ENCODE measurements around the gene FSD2.

FSD2 gene

DNA sequence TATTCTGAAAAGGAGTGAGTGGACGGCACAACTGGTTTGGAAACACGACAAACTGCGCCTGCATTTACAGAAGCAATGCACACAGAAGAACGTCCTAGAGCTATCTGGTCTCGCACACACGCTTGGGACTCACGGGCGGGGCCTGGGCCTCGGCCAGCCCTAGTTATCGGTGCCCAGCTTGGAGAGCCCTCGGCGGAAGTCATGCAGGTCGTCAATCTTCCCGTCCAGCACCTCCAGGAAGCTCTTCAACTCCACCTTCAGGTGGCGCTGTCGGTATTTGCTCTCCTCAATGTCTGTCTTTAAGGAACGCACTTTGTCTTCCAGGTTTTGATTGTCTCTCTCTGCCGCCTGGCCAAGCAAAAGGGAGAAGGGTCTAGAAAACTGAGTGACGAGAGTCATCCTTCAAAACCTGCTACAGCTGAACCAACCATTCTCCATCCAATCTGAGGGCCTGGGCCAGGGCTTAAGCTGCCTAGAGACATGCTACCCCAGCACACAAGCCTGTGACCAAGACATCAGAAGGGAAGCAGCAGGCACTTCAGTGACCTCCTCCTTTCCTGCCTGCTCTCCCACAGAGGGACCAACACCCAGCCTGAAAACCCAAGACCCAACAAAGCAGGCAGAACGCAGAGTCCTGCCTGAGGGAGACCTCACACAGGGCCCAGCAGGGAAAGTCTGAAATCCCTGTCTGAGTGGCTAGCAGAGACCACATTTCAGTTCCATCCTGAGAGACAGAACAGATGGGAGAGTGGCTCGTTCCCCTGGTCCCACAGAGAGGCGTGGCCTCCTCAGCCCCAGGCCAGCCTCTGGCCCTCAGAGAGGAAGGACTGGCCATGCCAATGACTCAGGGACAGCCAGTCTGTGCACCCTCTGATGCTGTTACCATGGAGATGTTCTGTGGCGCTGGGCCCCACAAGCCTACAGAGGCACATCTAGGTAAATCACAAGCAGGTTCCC is 44.0 kb upstream of the FSD2 start:
- Histone ChIP-seq H3K4me3 (ENCODE audit: insufficient read length, low read depth) (no peak overlapping the region), H3K4me1 (ENCODE audit: insufficient read depth, insufficient read length) (peaks cover 6% of the 10 kb centered on the region), H3K9me3 (ENCODE audit: insufficient read depth, low read length) (no peaks in the 10 kb centered on the region), H3K27me3 (ENCODE audit: insufficient read depth, insufficient read length) (no peaks in the 10 kb centered on the region), H3K9ac (ENCODE audit: insufficient read length, low read depth) (peak overlapping the region; percentile 44), H3K36me3 (ENCODE audit: insufficient read depth, insufficient read length, low read length) (peaks cover 13% of the 10 kb centered on the region)
- TF ChIP-seq ZNF274 (IDR thresholded peaks at IDR 0.05; ENCODE audit: low read depth, low read length), result no peak
- no peak for TF ChIP-seq YY1 (IDR thresholded peaks at IDR 0.05; ENCODE audit: insufficient read depth, insufficient read length)
- no peak for TF ChIP-seq SUZ12 (IDR thresholded peaks at IDR 0.05; ENCODE audit: extremely low read depth, insufficient read depth, insufficient read length)
- DNase-seq (ENCODE audit: low read depth, low spot score), result peak; percentile 93

DNA sequence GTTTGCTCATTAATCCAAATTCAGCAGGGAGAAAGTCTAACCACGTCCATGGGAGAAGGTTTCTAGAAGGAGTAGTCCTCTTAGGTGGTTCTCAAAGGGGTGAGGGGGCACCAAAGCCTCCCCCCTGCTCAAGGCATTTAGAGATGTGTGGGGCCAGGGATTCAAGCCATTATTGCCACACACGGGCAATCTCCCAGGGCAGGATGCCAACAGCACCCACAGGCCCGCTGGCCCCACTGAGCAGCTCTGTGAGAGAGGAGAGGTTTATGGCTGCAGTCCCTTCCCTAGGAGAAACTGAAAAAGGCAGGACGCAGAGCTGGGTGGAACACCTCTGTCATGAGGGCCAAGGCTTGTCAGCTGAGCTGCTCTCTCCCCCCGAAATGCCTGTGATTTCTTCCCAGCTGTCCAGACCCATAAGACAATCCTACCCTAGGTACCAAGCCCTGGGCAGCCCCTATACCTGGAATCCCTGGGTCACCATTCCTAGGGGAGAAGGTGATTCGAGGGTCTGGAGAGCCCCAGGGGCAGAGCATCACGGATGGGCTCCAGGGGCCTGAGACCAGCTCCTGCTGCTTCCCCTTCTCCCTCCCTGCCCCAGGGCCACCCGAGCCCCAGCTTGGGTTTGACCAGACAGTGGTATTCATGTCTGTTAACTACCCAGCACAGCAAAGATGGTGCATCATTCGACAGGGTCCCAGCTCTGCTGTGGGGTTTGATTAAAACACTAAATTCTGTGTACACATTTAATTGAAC is 42.5 kb upstream of the FSD2 start:
- no peaks in the 10 kb centered on the region for H3K27me3 ChIP-seq (ENCODE audit: insufficient read depth, insufficient read length)
- peaks cover 13% of the 10 kb centered on the region for H3K36me3 ChIP-seq (ENCODE audit: insufficient read depth, insufficient read length, low read length)
- no peaks in the 10 kb centered on the region for H3K9me3 ChIP-seq (ENCODE audit: insufficient read depth, low read length)
- H3K9ac ChIP-seq (ENCODE audit: insufficient read length, low read depth), result no peak overlapping the region
- no peak for DNase-seq (ENCODE audit: low read depth, low spot score)
- H3K4me1 ChIP-seq (ENCODE audit: insufficient read depth, insufficient read length), result peaks cover 6% of the 10 kb centered on the region
- TF ChIP-seq SUZ12 (IDR thresholded peaks at IDR 0.05; ENCODE audit: extremely low read depth, insufficient read depth, insufficient read length), result no peak
- TF ChIP-seq YY1 (IDR thresholded peaks at IDR 0.05; ENCODE audit: insufficient read depth, insufficient read length), result no peak
- no peak for TF ChIP-seq ZNF274 (IDR thresholded peaks at IDR 0.05; ENCODE audit: low read depth, low read length)
- H3K4me3 ChIP-seq (ENCODE audit: insufficient read length, low read depth), result no peak overlapping the region

DNA sequence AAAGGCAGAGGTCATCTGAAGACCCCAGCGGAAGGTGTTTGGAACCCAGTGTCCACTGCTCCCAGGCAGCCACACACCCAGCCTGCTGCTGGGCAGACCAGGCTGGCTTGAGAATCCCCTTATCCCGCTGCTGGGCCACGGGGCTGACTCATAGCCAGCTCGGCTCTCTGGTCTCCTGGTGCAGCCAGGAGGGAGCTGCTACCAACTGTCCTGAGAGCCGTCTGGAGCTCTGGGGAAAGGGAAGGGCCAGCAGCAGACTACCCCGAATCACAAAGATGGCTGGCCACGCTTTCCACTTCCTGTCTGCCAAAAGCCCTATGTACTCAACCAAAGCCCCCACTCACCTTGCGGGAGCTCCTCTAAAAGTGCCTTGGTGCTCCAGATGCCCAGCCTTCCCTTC is 41.8 kb upstream of the FSD2 start:
- Histone ChIP-seq H3K9me3 (ENCODE audit: insufficient read depth, low read length) (no peaks in the 10 kb centered on the region), H3K4me1 (ENCODE audit: insufficient read depth, insufficient read length) (peaks cover 6% of the 10 kb centered on the region), H3K9ac (ENCODE audit: insufficient read length, low read depth) (no peak overlapping the region), H3K4me3 (ENCODE audit: insufficient read length, low read depth) (no peak overlapping the region), H3K27me3 (ENCODE audit: insufficient read depth, insufficient read length) (no peaks in the 10 kb centered on the region), H3K36me3 (ENCODE audit: insufficient read depth, insufficient read length, low read length) (peaks cover 13% of the 10 kb centered on the region)
- no peak for TF ChIP-seq SUZ12 (IDR thresholded peaks at IDR 0.05; ENCODE audit: extremely low read depth, insufficient read depth, insufficient read length)
- no peak for TF ChIP-seq ZNF274 (IDR thresholded peaks at IDR 0.05; ENCODE audit: low read depth, low read length)
- no peak for TF ChIP-seq YY1 (IDR thresholded peaks at IDR 0.05; ENCODE audit: insufficient read depth, insufficient read length)
- DNase-seq (ENCODE audit: low read depth, low spot score), result no peak

DNA sequence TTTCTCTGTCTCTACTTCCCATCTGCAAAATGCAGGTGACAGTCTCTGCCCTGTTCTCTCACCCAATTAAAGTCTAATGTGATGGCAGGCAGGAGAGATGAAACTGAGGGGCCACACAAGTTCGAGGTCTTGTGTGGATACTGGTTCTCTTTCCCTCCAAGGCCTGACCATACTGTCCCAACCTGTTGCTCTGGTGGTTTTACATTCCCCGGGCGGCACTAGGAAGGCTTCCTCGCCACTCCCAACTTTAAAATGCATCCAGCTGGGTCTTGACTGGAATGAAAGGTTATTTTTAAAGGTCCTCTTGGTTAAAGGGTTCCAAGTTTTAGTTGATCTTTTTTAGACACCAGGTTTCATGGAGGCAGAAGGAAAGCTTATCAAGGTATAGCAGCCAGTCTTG is 40.8 kb upstream of the FSD2 start:
- TF ChIP-seq ZNF274 (IDR thresholded peaks at IDR 0.05; ENCODE audit: low read depth, low read length) (no peak), YY1 (IDR thresholded peaks at IDR 0.05; ENCODE audit: insufficient read depth, insufficient read length) (no peak), SUZ12 (IDR thresholded peaks at IDR 0.05; ENCODE audit: extremely low read depth, insufficient read depth, insufficient read length) (no peak)
- peaks cover 6% of the 10 kb centered on the region for H3K4me1 ChIP-seq (ENCODE audit: insufficient read depth, insufficient read length)
- H3K9me3 ChIP-seq (ENCODE audit: insufficient read depth, low read length), result no peaks in the 10 kb centered on the region
- H3K4me3 ChIP-seq (ENCODE audit: insufficient read length, low read depth), result no peak overlapping the region
- H3K9ac ChIP-seq (ENCODE audit: insufficient read length, low read depth), result no peak overlapping the region
- no peaks in the 10 kb centered on the region for H3K27me3 ChIP-seq (ENCODE audit: insufficient read depth, insufficient read length)
- peaks cover 9% of the 10 kb centered on the region for H3K36me3 ChIP-seq (ENCODE audit: insufficient read depth, insufficient read length, low read length)
- no peak for DNase-seq (ENCODE audit: low read depth, low spot score)

DNA sequence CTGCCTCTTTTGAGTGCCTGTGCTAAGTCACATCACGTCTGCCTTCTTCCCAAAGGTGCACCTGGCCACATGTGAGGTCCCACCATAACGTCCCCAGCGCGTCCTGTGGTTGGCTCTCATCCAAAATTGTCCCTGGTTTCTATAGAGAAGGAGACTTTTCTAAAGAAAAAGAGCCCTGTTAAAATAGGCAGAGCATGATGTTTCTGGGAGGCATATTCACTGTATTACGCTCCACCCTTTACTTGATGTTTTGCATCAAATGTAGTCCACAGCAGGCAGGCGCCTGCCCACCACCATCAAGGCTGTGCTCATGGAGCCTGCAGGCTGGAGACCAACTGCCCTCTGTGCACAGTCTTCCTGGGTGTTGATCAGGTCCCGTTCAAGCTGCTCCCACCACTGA is 39.8 kb upstream of the FSD2 start:
- Histone ChIP-seq H3K4me1 (ENCODE audit: insufficient read depth, insufficient read length) (peaks cover 6% of the 10 kb centered on the region), H3K36me3 (ENCODE audit: insufficient read depth, insufficient read length, low read length) (peaks cover 5% of the 10 kb centered on the region), H3K27me3 (ENCODE audit: insufficient read depth, insufficient read length) (no peaks in the 10 kb centered on the region), H3K9me3 (ENCODE audit: insufficient read depth, low read length) (no peaks in the 10 kb centered on the region), H3K4me3 (ENCODE audit: insufficient read length, low read depth) (no peak overlapping the region), H3K9ac (ENCODE audit: insufficient read length, low read depth) (no peak overlapping the region)
- DNase-seq (ENCODE audit: low read depth, low spot score), result no peak
- TF ChIP-seq ZNF274 (IDR thresholded peaks at IDR 0.05; ENCODE audit: low read depth, low read length), result no peak
- TF ChIP-seq YY1 (IDR thresholded peaks at IDR 0.05; ENCODE audit: insufficient read depth, insufficient read length), result no peak
- TF ChIP-seq SUZ12 (IDR thresholded peaks at IDR 0.05; ENCODE audit: extremely low read depth, insufficient read depth, insufficient read length), result no peak

DNA sequence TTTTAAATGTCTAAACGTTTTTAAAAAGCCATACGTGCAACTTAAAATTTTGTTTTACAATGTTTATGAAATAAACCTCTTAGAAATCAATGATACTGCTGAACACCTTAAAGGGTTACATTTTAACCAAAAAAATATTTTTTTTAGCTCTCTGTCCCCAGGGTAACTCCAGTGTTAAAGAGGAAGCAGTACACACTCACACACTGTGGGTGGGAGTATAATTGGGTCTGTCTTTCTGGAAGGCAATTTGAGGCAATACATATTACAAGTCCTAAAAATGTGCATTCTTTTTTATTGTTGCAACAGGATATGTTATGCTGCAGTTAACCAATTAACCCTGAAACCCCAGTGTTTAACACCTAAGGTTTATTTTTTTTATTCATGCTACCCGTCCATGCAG is 37.7 kb upstream of the FSD2 start:
- Histone ChIP-seq H3K4me1 (ENCODE audit: insufficient read depth, insufficient read length) (no peaks in the 10 kb centered on the region), H3K9me3 (ENCODE audit: insufficient read depth, low read length) (no peaks in the 10 kb centered on the region), H3K4me3 (ENCODE audit: insufficient read length, low read depth) (no peak overlapping the region), H3K27me3 (ENCODE audit: insufficient read depth, insufficient read length) (no peaks in the 10 kb centered on the region), H3K9ac (ENCODE audit: insufficient read length, low read depth) (no peak overlapping the region), H3K36me3 (ENCODE audit: insufficient read depth, insufficient read length, low read length) (peaks cover 5% of the 10 kb centered on the region)
- DNase-seq (ENCODE audit: low read depth, low spot score), result no peak
- no peak for TF ChIP-seq SUZ12 (IDR thresholded peaks at IDR 0.05; ENCODE audit: extremely low read depth, insufficient read depth, insufficient read length)
- no peak for TF ChIP-seq YY1 (IDR thresholded peaks at IDR 0.05; ENCODE audit: insufficient read depth, insufficient read length)
- TF ChIP-seq ZNF274 (IDR thresholded peaks at IDR 0.05; ENCODE audit: low read depth, low read length), result no peak

DNA sequence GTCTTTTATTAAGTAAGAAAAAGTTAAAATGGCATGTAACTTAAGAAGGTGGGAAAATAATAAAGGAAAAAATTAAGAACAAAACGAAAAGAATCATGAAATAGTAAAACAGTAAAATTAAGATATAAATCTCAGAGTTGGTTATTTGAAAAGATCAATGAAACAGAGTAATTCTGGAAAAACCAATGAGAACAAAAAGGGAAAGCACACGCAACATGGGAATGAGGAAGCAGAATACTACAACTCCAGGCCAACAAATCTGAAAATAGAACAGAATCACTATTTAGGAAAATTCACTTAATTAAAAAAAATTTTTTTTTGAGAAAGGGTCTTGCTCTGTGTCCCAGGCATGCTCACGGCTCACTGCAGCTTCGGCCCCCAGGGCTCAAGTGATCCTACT is 34.3 kb upstream of the FSD2 start:
- no peak for DNase-seq (ENCODE audit: low read depth, low spot score)
- no peaks in the 10 kb centered on the region for H3K27me3 ChIP-seq (ENCODE audit: insufficient read depth, insufficient read length)
- H3K36me3 ChIP-seq (ENCODE audit: insufficient read depth, insufficient read length, low read length), result peaks cover 35% of the 10 kb centered on the region
- no peak overlapping the region for H3K4me3 ChIP-seq (ENCODE audit: insufficient read length, low read depth)
- no peak for TF ChIP-seq ZNF274 (IDR thresholded peaks at IDR 0.05; ENCODE audit: low read depth, low read length)
- TF ChIP-seq SUZ12 (IDR thresholded peaks at IDR 0.05; ENCODE audit: extremely low read depth, insufficient read depth, insufficient read length), result no peak
- TF ChIP-seq YY1 (IDR thresholded peaks at IDR 0.05; ENCODE audit: insufficient read depth, insufficient read length), result no peak
- no peaks in the 10 kb centered on the region for H3K4me1 ChIP-seq (ENCODE audit: insufficient read depth, insufficient read length)
- H3K9ac ChIP-seq (ENCODE audit: insufficient read length, low read depth), result no peak overlapping the region
- H3K9me3 ChIP-seq (ENCODE audit: insufficient read depth, low read length), result no peaks in the 10 kb centered on the region

Measured in NT2/D1 (cell line).